GM12878 (cell line): ENCODE measurements around the gene ERC2. TPM values are rescaled to one million over a fixed set of nuclear protein-coding genes. Genes with fewer than 3 reads are reported as not detected.

Experiments
- ATAC-seq: fragments of 200-7000 bp; cut with Tn5 transposase; 3 replicates; pipeline ENCODE4 v1.9.1; 2020; ENCODE audit warnings: mild to moderate bottlenecking, moderate library complexity
- BruUV-seq: library from RNA; stranded (reverse); fragments of 400-500 nt; replicated peaks from 2 replicates; lab custom pipeline; 2021; lab: Mats Ljungman, UMichigan
- CTCF ChIA-PET: fragments of 300-600 bp; sonication (Branson Sonifier 250); formaldehyde crosslinking; extraction: SDS; loops from one replicate; lab custom pipeline; 2021; ENCODE audit warnings: inconsistent platforms; lab: Yijun Ruan, JAX
- POLR2A ChIA-PET: fragments of 350-600 bp; formaldehyde crosslinking; extraction: SDS; loops from one replicate; lab custom pipeline; 2021; ENCODE audit warnings: inconsistent platforms; lab: Charles Lee
- RAD21 ChIA-PET: fragments of 300-600 bp; sonication (Branson Sonifier 250); formaldehyde crosslinking; loops from one replicate; lab custom pipeline; 2023; ENCODE audit warnings: antibody characterized with exemption; ENCODE audit not compliant: unreplicated experiment; lab: Charles Lee
- SMC1A ChIA-PET: fragments of 300-600 bp; sonication (Branson Sonifier 250); formaldehyde crosslinking; loops from one replicate; lab custom pipeline; 2023; ENCODE audit not compliant: unreplicated experiment, uncharacterized antibody; lab: Charles Lee
- DNase-seq: peaks from one replicate; pipeline ENCODE4 v3.0.0-alpha.2; 2011; ENCODE audit warnings: low read depth, low spot score
- FAIRE-seq: peaks from 3 replicates; lab custom pipeline; 2011; peaks lifted over from hg19 to GRCh38; lab: Jason Lieb, UNC
- H2AFZ ChIP-seq: 2 replicates; pipeline ENCODE4 v1.6.0; 2011; ENCODE audit warnings: low read depth, low read length, control low read depth; ENCODE audit not compliant: control insufficient read depth
- H3K27ac ChIP-seq: 2 replicates; pipeline ENCODE4 v1.5.1; 2011; ENCODE audit warnings: control low read depth; ENCODE audit not compliant: control insufficient read depth, insufficient read depth
- H3K27me3 ChIP-seq, 2 experiments: replicated peaks in 1 of 2; 2 replicates each; pipeline versions ENCODE4 v1.6.0 to v1.6.1; 2011; ENCODE audit warnings: low read length in 1 of 2; ENCODE audit not compliant: control insufficient read depth in 2 of 2, insufficient read depth in 2 of 2
- H3K36me3 ChIP-seq, 2 experiments: 2 replicates each; pipeline ENCODE4 v1.5.1; 2011; ENCODE audit warnings: low read length in 1 of 2; ENCODE audit not compliant: control insufficient read depth in 2 of 2, insufficient read depth in 2 of 2
- H3K4me1 ChIP-seq: 2 replicates; pipeline ENCODE4 v1.6.1; 2011; ENCODE audit warnings: mild to moderate bottlenecking, low read length, moderate library complexity, mixed read lengths; ENCODE audit not compliant: control insufficient read depth, insufficient read depth
- H3K4me2 ChIP-seq: 2 replicates; pipeline ENCODE4 v1.6.0; 2011; ENCODE audit warnings: control low read depth; ENCODE audit not compliant: control insufficient read depth, insufficient read depth
- H3K4me3 ChIP-seq: fragments of 200-600 bp; sonication (generic); 2 replicates; pipeline ENCODE4 v1.5.1; 2016
- H3K79me2 ChIP-seq: 2 replicates; pipeline ENCODE4 v1.6.0; 2011; ENCODE audit warnings: low read length; ENCODE audit not compliant: control insufficient read depth, insufficient read depth
- H3K9ac ChIP-seq: 2 replicates; pipeline ENCODE4 v1.8.0; 2011; ENCODE audit warnings: low read length, control low read depth, mixed read lengths; ENCODE audit not compliant: control insufficient read depth, insufficient read depth
- H3K9me3 ChIP-seq: replicated peaks from 3 replicates; pipeline ENCODE4 v1.5.1; 2011; ENCODE audit warnings: mild to moderate bottlenecking, low read length; ENCODE audit not compliant: control insufficient read depth, insufficient read depth
- H4K20me1 ChIP-seq: 2 replicates; pipeline ENCODE4 v1.6.0; 2011; ENCODE audit not compliant: control insufficient read depth, insufficient read depth
- ATF7 ChIP-seq: fragments of 450-650 bp; IDR thresholded peaks from 2 replicates; pipeline ENCODE4 v1.6.1; 2016; ENCODE audit warnings: low read depth, mild to moderate bottlenecking
- BCL11A ChIP-seq: IDR thresholded peaks from 2 replicates; pipeline ENCODE4 v1.6.1; 2011; ENCODE audit warnings: low read depth, low read length
- EGR1 ChIP-seq, 2 experiments: IDR thresholded peaks; 1 replicate in 1 of 2; 2 replicates in 1 of 2; pipeline ENCODE4 v1.6.1; 2011 to 2012; ENCODE audit warnings: low read depth in 2 of 2, low read length in 2 of 2, borderline replicate concordance in 1 of 2, mild to moderate bottlenecking in 1 of 2, moderate library complexity in 1 of 2
- EP300 ChIP-seq, 2 experiments: fragments of 150-350 bp in 1 of 2; IDR thresholded peaks; 2 replicates each; pipeline ENCODE4 v1.6.1; 2011 to 2012; ENCODE audit warnings: low read depth in 2 of 2, low read length in 2 of 2, borderline replicate concordance in 1 of 2, improper control_type of control experiment in 1 of 2, inconsistent platforms in 1 of 2; ENCODE audit not compliant: control insufficient read depth in 1 of 2
- GABPA ChIP-seq: IDR thresholded peaks from 2 replicates; pipeline ENCODE4 v1.6.1; 2014; ENCODE audit warnings: antibody characterized with exemption, low read depth, mild to moderate bottlenecking, inconsistent platforms
- HDGF ChIP-seq: fragments of 450-650 bp; IDR thresholded peaks from 2 replicates; pipeline ENCODE4 v1.6.1; 2016; ENCODE audit warnings: antibody characterized with exemption
- KDM1A ChIP-seq: fragments of 200-600 bp; sonication (generic); IDR thresholded peaks from 2 replicates; pipeline ENCODE4 v1.6.1; 2016; ENCODE audit warnings: borderline replicate concordance
- NFXL1 ChIP-seq: fragments of 450-650 bp; IDR thresholded peaks from 2 replicates; pipeline ENCODE4 v1.6.1; 2017; ENCODE audit warnings: antibody characterized with exemption, mild to moderate bottlenecking, borderline replicate concordance
- POLR2AphosphoS5 ChIP-seq: IDR thresholded peaks from 2 replicates; pipeline ENCODE4 v1.6.1; 2011; ENCODE audit warnings: mild to moderate bottlenecking, low read length, inconsistent platforms
- RBBP5 ChIP-seq: fragments of 200-600 bp; sonication (generic); conservative IDR thresholded peaks from 2 replicates; pipeline ENCODE4 v1.6.1; 2016
- SIN3A ChIP-seq: IDR thresholded peaks from 2 replicates; pipeline ENCODE4 v1.6.1; 2012; ENCODE audit warnings: low read depth, low read length, improper control_type of control experiment
- SMAD5 ChIP-seq: IDR thresholded peaks from 2 replicates; pipeline ENCODE4 v1.6.1; 2016; ENCODE audit warnings: antibody characterized with exemption, low read depth
- WGBS: methylation state at CpG from one replicate; pipeline ENCODE4 v1.1.6; 2016; ENCODE audit warnings: low lambda C conversion rate; ENCODE audit not compliant: insufficient replicate concordance, insufficient coverage; ENCODE audit errors: missing lambda C conversion rate; 5-methylcytosine and 5-hydroxymethylcytosine counted together
- in situ Hi-C: fragments of 300-500 bp; cut with MboI; formaldehyde crosslinking; loops from 9 replicates; pipeline ENCODE4 v1.14.3; 2018; ENCODE audit warnings: mixed read lengths
- intact Hi-C: fragments of 100-400 bp; cut with micrococcal nuclease; formaldehyde crosslinking; loops from one replicate; pipeline ENCODE4 v1.14.2; 2022; ENCODE audit not compliant: unreplicated experiment
- polyA plus RNA-seq, 11 experiments: library from polyadenylated mRNA; depleted of rRNA in 4 of 11; unstranded in 6 of 11; stranded (reverse) in 5 of 11; fragments of >200 nt; fragmentation: Nextera tagmentation in 4 of 11; fragmentation: Illumina TruSeq in 1 of 11; extraction: Ambion mirVana in 4 of 11; extraction: Trizol in 1 of 11; gene quantifications; 1 replicate in 1 of 11; 2 replicates in 10 of 11; pipeline versions ENCODE4 v1.2.1 to v1.2.3, GENCODE V29; 2011 to 2016; ENCODE audit warnings: inconsistent platforms in 2 of 11, missing spikeins in 2 of 11, low read depth in 1 of 11
- total RNA-seq, 4 experiments: library from RNA; depleted of rRNA in 3 of 4; stranded (reverse); fragments of >200 nt in 3 of 4; fragmentation: Illumina TruSeq in 1 of 4; extraction: Trizol in 1 of 4; gene quantifications; 2 replicates each; pipeline versions ENCODE4 v1.2.1 to v1.2.3, GENCODE V29; 2013 to 2021
- TF ChIP-seq, protein P1 (sequence below): fragments of 450-650 bp; IDR thresholded peaks from 2 replicates; pipeline ENCODE4 v1.6.1; 2017; ENCODE audit warnings: mild to moderate bottlenecking
- TF ChIP-seq, protein P2 (sequence below), 3 experiments: IDR thresholded peaks in 2 of 3; conservative IDR thresholded peaks in 1 of 3; 2 replicates each; pipeline ENCODE4 v1.5.1; 2011; ENCODE audit warnings: low read depth in 3 of 3, low read length in 3 of 3, mild to moderate bottlenecking in 3 of 3, control low read depth in 2 of 3, moderate library complexity in 2 of 3, inconsistent platforms in 1 of 3, mixed read lengths in 1 of 3; ENCODE audit not compliant: control insufficient read depth in 2 of 3, insufficient read depth in 1 of 3; ENCODE audit errors: extremely low read depth in 1 of 3

Gene ERC2
- total and polyA plus RNA-seq, 10 of the 15 experiments (the other 5 are each of a cell fraction or from before 2014, with no cell fraction given): 0.06 to 1.4 (median 0.12) TPM; not detected in 3

- Histone ChIP-seq H2AFZ (no peak overlapping the region), H3K9ac (no peak overlapping the region), H3K4me3 (no peak overlapping the region), H3K79me2 (no peaks in the 10 kb centered on the region), H3K4me1 (no peaks in the 10 kb centered on the region), H3K36me3 (no peaks in the 10 kb centered on the region), H3K9me3 (no peaks in the 10 kb centered on the region), H3K27ac (no peak overlapping the region), H4K20me1 (no peaks in the 10 kb centered on the region), H3K27me3 (no peaks in the 10 kb centered on the region), H3K4me2 (no peak overlapping the region)
- TF ChIP-seq EP300 (IDR thresholded peaks at IDR 0.05; ENCODE audit: borderline replicate concordance in 1 of 2, control insufficient read depth in 1 of 2, low read depth in 2 of 2, low read length in 2 of 2) (no peak), RBBP5 (no peak), EGR1 (IDR thresholded peaks at IDR 0.05; ENCODE audit: borderline replicate concordance in 1 of 2, low read depth in 2 of 2, low read length in 2 of 2) (no peak), BCL11A (no peak), POLR2AphosphoS5 (no peak), NFXL1 (no peak), GABPA (no peak), ATF7 (no peak), HDGF (no peak), SMAD5 (no peak), KDM1A (no peak), SIN3A (no peak)
- TF ChIP-seq, protein P1, sequence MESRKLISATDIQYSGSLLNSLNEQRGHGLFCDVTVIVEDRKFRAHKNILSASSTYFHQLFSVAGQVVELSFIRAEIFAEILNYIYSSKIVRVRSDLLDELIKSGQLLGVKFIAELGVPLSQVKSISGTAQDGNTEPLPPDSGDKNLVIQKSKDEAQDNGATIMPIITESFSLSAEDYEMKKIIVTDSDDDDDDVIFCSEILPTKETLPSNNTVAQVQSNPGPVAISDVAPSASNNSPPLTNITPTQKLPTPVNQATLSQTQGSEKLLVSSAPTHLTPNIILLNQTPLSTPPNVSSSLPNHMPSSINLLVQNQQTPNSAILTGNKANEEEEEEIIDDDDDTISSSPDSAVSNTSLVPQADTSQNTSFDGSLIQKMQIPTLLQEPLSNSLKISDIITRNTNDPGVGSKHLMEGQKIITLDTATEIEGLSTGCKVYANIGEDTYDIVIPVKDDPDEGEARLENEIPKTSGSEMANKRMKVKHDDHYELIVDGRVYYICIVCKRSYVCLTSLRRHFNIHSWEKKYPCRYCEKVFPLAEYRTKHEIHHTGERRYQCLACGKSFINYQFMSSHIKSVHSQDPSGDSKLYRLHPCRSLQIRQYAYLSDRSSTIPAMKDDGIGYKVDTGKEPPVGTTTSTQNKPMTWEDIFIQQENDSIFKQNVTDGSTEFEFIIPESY: no peak
- TF ChIP-seq, protein P2, sequence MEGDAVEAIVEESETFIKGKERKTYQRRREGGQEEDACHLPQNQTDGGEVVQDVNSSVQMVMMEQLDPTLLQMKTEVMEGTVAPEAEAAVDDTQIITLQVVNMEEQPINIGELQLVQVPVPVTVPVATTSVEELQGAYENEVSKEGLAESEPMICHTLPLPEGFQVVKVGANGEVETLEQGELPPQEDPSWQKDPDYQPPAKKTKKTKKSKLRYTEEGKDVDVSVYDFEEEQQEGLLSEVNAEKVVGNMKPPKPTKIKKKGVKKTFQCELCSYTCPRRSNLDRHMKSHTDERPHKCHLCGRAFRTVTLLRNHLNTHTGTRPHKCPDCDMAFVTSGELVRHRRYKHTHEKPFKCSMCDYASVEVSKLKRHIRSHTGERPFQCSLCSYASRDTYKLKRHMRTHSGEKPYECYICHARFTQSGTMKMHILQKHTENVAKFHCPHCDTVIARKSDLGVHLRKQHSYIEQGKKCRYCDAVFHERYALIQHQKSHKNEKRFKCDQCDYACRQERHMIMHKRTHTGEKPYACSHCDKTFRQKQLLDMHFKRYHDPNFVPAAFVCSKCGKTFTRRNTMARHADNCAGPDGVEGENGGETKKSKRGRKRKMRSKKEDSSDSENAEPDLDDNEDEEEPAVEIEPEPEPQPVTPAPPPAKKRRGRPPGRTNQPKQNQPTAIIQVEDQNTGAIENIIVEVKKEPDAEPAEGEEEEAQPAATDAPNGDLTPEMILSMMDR (IDR thresholded peaks at IDR 0.05 in 2 of 3, conservative IDR thresholded peaks at IDR 0.05 in 1 of 3; ENCODE audit: control insufficient read depth in 2 of 3, extremely low read depth in 1 of 3, insufficient read depth in 1 of 3, low read depth in 3 of 3, low read length in 3 of 3): no peak
- in situ Hi-C loops (no loop called here), intact Hi-C loops (no loop called here)
- FAIRE-seq: no peak
- ChIA-PET POLR2A (no interaction called here), RAD21 (no interaction called here), CTCF (no interaction called here), SMC1A (no interaction called here)
- no peak for DNase-seq
- no TSS peak for BruUV-seq
- WGBS: 11% methylated on average over 2 of the region's 2 CpGs
- no peak for ATAC-seq
Observed at GRCh38 chr3:56187051-56187450, 281.2 kb downstream of the ERC2 start.
